ENCODE results near the gene SLC5A10.
"Not testable (repeated sequence)": the region's sequence is repeated elsewhere in the genome, so short reads cannot be mapped to it uniquely, and the experiment has no call there.

The SLC5A10 gene

GRCh38 chr17:19021622-19022083 lies 69.7 kb downstream of the SLC5A10 start:
- no peak for DNase-seq (ENCODE audit: low spot score)
- TF ChIP-seq CTCF (IDR thresholded peaks at IDR 0.05; ENCODE audit: extremely low read depth, missing control alignments) = no peak

- TF ChIP-seq CTCF (IDR thresholded peaks at IDR 0.05; ENCODE audit: extremely low read depth, missing control alignments) = no peak
- DNase-seq (ENCODE audit: low spot score) = no peak
Measured at GRCh38 chr17:19022128-19022527, 70.2 kb downstream of the SLC5A10 start.

GRCh38 chr17:19022747-19023146 lies 70.8 kb downstream of the SLC5A10 start:
- no peak for DNase-seq (ENCODE audit: low spot score)
- TF ChIP-seq CTCF (IDR thresholded peaks at IDR 0.05; ENCODE audit: extremely low read depth, missing control alignments) = no peak

GRCh38 chr17:19023209-19023999 lies 71.4 kb downstream of the SLC5A10 start:
- TF ChIP-seq CTCF (IDR thresholded peaks at IDR 0.05; ENCODE audit: extremely low read depth, missing control alignments) = no peak
- no peak for DNase-seq (ENCODE audit: low spot score)

- DNase-seq (ENCODE audit: low spot score) = no peak
- TF ChIP-seq CTCF (IDR thresholded peaks at IDR 0.05; ENCODE audit: extremely low read depth, missing control alignments) = no peak
Measured at GRCh38 chr17:19024101-19025078, 72.4 kb downstream of the SLC5A10 start.

- not testable (repeated sequence) for DNase-seq (ENCODE audit: low spot score)
Measured at GRCh38 chr17:19028671-19029070, 76.7 kb downstream of the SLC5A10 start.

GRCh38 chr17:19029740-19030139 lies 77.8 kb downstream of the SLC5A10 start:
- not testable (repeated sequence) for DNase-seq (ENCODE audit: low spot score)

GRCh38 chr17:19030771-19031449 lies 78.9 kb downstream of the SLC5A10 start:
- DNase-seq (ENCODE audit: low spot score) = not testable (repeated sequence)

Measured in GM20000 (cell line).